Uterus (tissue), 2 donors: ENCODE data around the gene PHYHIPL.

Experiments
- CTCF ChIP-seq, 4 experiments: fragments of 200-600 bp in 2 of 4; fragments of 450-650 bp in 2 of 4; sonication (generic) in 2 of 4; IDR thresholded peaks; one replicate each; pipeline ENCODE4 v1.5.1; 2016 to 2019; ENCODE audit warnings: antibody characterized with exemption in 4 of 4, mild to moderate bottlenecking in 2 of 4, moderate library complexity in 1 of 4
- POLR2A ChIP-seq, 2 donors: fragments of 450-650 bp; IDR thresholded peaks; one replicate each; pipeline ENCODE4 v1.6.1; 2016; ENCODE audit warnings: antibody characterized with exemption in 2 of 2, mild to moderate bottlenecking in 1 of 2, moderate library complexity in 1 of 2

- TF ChIP-seq CTCF (IDR thresholded peaks at IDR 0.05) (no peak), POLR2A (IDR thresholded peaks at IDR 0.05) (no peak)
Observed at GRCh38 chr10:59285848-59286247, 109.4 kb downstream of the PHYHIPL start.
